Testis (tissue), 2 donors: ENCODE measurements around the gene TBX1.

ENCODE experiments used
- POLR2A ChIP-seq: fragments of 450-650 bp; IDR thresholded peaks from one replicate; pipeline ENCODE4 v1.6.1; 2017; ENCODE audit warnings: antibody characterized with exemption, mild to moderate bottlenecking, moderate library complexity
- TF ChIP-seq, protein P1 (sequence below), 3 experiments: fragments of 450-650 bp in 2 of 3; fragments of 200-600 bp in 1 of 3; sonication (generic) in 1 of 3; IDR thresholded peaks; one replicate each; pipeline ENCODE4 v1.5.1; 2016 to 2019; ENCODE audit warnings: antibody characterized with exemption in 3 of 3, mild to moderate bottlenecking in 2 of 3, moderate library complexity in 1 of 3

DNA sequence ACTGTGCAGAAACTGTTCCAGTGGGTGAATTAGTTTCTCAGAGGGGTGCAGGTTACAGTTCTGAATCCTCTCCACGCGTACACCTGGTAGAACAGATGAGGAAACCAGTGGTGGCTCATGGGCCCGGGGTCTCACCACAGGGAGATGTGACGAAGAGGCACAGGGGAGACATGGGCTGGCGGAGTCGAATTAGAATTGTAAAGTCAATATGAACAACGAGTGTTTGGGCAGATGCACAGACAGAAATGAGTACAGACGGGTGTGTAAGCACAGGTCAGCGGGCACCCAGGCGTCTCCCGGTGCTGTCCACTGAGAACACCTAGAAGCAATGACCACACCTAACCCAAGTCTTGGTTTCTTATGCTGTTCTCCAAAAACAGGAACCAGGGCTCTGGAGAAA, 52.3 kb downstream of the TBX1 start:
- TF ChIP-seq, protein P1, sequence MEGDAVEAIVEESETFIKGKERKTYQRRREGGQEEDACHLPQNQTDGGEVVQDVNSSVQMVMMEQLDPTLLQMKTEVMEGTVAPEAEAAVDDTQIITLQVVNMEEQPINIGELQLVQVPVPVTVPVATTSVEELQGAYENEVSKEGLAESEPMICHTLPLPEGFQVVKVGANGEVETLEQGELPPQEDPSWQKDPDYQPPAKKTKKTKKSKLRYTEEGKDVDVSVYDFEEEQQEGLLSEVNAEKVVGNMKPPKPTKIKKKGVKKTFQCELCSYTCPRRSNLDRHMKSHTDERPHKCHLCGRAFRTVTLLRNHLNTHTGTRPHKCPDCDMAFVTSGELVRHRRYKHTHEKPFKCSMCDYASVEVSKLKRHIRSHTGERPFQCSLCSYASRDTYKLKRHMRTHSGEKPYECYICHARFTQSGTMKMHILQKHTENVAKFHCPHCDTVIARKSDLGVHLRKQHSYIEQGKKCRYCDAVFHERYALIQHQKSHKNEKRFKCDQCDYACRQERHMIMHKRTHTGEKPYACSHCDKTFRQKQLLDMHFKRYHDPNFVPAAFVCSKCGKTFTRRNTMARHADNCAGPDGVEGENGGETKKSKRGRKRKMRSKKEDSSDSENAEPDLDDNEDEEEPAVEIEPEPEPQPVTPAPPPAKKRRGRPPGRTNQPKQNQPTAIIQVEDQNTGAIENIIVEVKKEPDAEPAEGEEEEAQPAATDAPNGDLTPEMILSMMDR (IDR thresholded peaks at IDR 0.05): no peak
- no peak for TF ChIP-seq POLR2A
